ENCODE results near the gene LRCH3. TPM values are rescaled to one million over a fixed set of nuclear protein-coding genes. Genes with fewer than 3 reads are reported as not detected.

LRCH3 gene
- total RNA-seq, 2 experiments from 2014 or later: 43.6 to 77.5 TPM

- H3K27ac Mint-ChIP-seq: peak overlapping the region; percentile 78
- peak; percentile 53 for DNase-seq
- ChIA-PET CTCF (no interaction called here), POLR2A (no interaction called here)
- no peaks in the 10 kb centered on the region for H3K36me3 Mint-ChIP-seq (ENCODE audit: low read depth)
- H3K27me3 Mint-ChIP-seq: no peaks in the 10 kb centered on the region
- intact Hi-C loops (cut with DNase I, micrococcal nuclease): loop anchor here in 1 of 2 experiments (5.0 kb wide), 1 partner anchor 40 kb away; the partner anchor contains the start of gene LRCH3
- H3K9me3 Mint-ChIP-seq (ENCODE audit: low read depth): no peaks in the 10 kb centered on the region
- peaks cover 48% of the 10 kb centered on the region for H3K4me1 Mint-ChIP-seq
- ATAC-seq: peak; percentile 47
- peak overlapping the region; percentile 73 for H3K4me3 Mint-ChIP-seq
These were observed 38.9 kb upstream of the LRCH3 start for GRCh38 chr3:197752107-197752506.

- ATAC-seq (no peak), DNase-seq (no peak)
- H3K4me3 Mint-ChIP-seq: no peak overlapping the region
- no peaks in the 10 kb centered on the region for H3K9me3 Mint-ChIP-seq (ENCODE audit: low read depth)
- CTCF ChIA-PET: interaction anchor here (0.6 to 1.9 kb wide), 7 partner anchors 12 to 45 kb away, joined by 3 to 4 read pairs (median 3); partner anchors contain the start of gene LRCH3
- POLR2A ChIA-PET: no interaction called here
- peak overlapping the region; percentile 37 for H3K27ac Mint-ChIP-seq
- H3K27me3 Mint-ChIP-seq: no peaks in the 10 kb centered on the region
- H3K4me1 Mint-ChIP-seq: peaks cover 48% of the 10 kb centered on the region
- H3K36me3 Mint-ChIP-seq (ENCODE audit: low read depth): no peaks in the 10 kb centered on the region
- intact Hi-C loops (cut with DNase I, micrococcal nuclease): loop anchor here in 1 of 2 experiments (5.0 kb wide), 1 partner anchor 39 kb away; the partner anchor contains the start of gene LRCH3
These were observed 37.8 kb upstream of the LRCH3 start for GRCh38 chr3:197753263-197753662.

- Mint-ChIP-seq H3K36me3 (ENCODE audit: low read depth) (no peaks in the 10 kb centered on the region), H3K27me3 (no peaks in the 10 kb centered on the region), H3K4me3 (no peak overlapping the region), H3K4me1 (peaks cover 34% of the 10 kb centered on the region), H3K27ac (no peak overlapping the region), H3K9me3 (ENCODE audit: low read depth) (no peaks in the 10 kb centered on the region)
- ChIA-PET CTCF (no interaction called here), POLR2A (no interaction called here)
- no peak for DNase-seq
- intact Hi-C loops (cut with DNase I, micrococcal nuclease): no loop called here
- no peak for ATAC-seq
These were observed 34.4 kb upstream of the LRCH3 start for GRCh38 chr3:197756704-197757103.

- no peak for ATAC-seq
- CTCF ChIA-PET: no interaction called here
- POLR2A ChIA-PET: no interaction called here
- no peaks in the 10 kb centered on the region for H3K36me3 Mint-ChIP-seq (ENCODE audit: low read depth)
- no peak overlapping the region for H3K27ac Mint-ChIP-seq
- H3K4me1 Mint-ChIP-seq: peaks cover 19% of the 10 kb centered on the region
- no peaks in the 10 kb centered on the region for H3K27me3 Mint-ChIP-seq
- intact Hi-C loops (cut with DNase I, micrococcal nuclease): no loop called here
- DNase-seq: no peak
- H3K9me3 Mint-ChIP-seq (ENCODE audit: low read depth): no peaks in the 10 kb centered on the region
- no peak overlapping the region for H3K4me3 Mint-ChIP-seq
These were observed 32.5 kb upstream of the LRCH3 start for GRCh38 chr3:197758512-197758911.

- Mint-ChIP-seq H3K27me3 (no peaks in the 10 kb centered on the region), H3K27ac (no peak overlapping the region), H3K9me3 (ENCODE audit: low read depth) (no peaks in the 10 kb centered on the region), H3K4me3 (no peak overlapping the region), H3K4me1 (no peaks in the 10 kb centered on the region), H3K36me3 (ENCODE audit: low read depth) (peaks cover 5% of the 10 kb centered on the region)
- intact Hi-C loops (cut with DNase I, micrococcal nuclease): no loop called here
- no peak for ATAC-seq
- ChIA-PET CTCF (interaction anchor here (0.7 kb wide), 1 partner anchor 172 kb away, joined by 4 read pairs; no protein-coding TSS in a partner anchor), POLR2A (no interaction called here)
- DNase-seq: no peak
These were observed 29.3 kb upstream of the LRCH3 start for GRCh38 chr3:197761784-197762183.

GRCh38 chr3:197775317-197775716 lies 15.7 kb upstream of the LRCH3 start:
- POLR2A ChIA-PET: no interaction called here

GRCh38 chr3:197782230-197782629 lies 8.8 kb upstream of the LRCH3 start:
- DNase-seq: no peak
- Mint-ChIP-seq H3K9me3 (ENCODE audit: low read depth) (no peaks in the 10 kb centered on the region), H3K27ac (peak overlapping the region; percentile 2), H3K4me1 (peaks cover 7% of the 10 kb centered on the region), H3K4me3 (no peak overlapping the region), H3K27me3 (no peaks in the 10 kb centered on the region), H3K36me3 (ENCODE audit: low read depth) (peaks cover 21% of the 10 kb centered on the region)
- CTCF ChIA-PET: interaction anchor here (0.7 kb wide), 1 partner anchor 225 kb away, joined by 4 read pairs; no protein-coding TSS in a partner anchor
- no peak for ATAC-seq
- intact Hi-C loops (cut with DNase I, micrococcal nuclease): no loop called here
- POLR2A ChIA-PET: no interaction called here

More at GRCh38 chr3:197775317-197775716, 15.7 kb upstream of the LRCH3 start:
- Mint-ChIP-seq H3K4me1 (no peaks in the 10 kb centered on the region), H3K36me3 (ENCODE audit: low read depth) (peaks cover 34% of the 10 kb centered on the region), H3K9me3 (ENCODE audit: low read depth) (no peaks in the 10 kb centered on the region), H3K4me3 (no peak overlapping the region), H3K27ac (no peak overlapping the region), H3K27me3 (no peaks in the 10 kb centered on the region)
- DNase-seq: no peak
- CTCF ChIA-PET: no interaction called here
- intact Hi-C loops (cut with DNase I, micrococcal nuclease): no loop called here
- ATAC-seq: no peak

- ATAC-seq (no peak), DNase-seq (no peak)
- Mint-ChIP-seq H3K27ac (no peak overlapping the region), H3K4me1 (peaks cover 12% of the 10 kb centered on the region), H3K4me3 (no peak overlapping the region), H3K9me3 (ENCODE audit: low read depth) (no peaks in the 10 kb centered on the region), H3K27me3 (no peaks in the 10 kb centered on the region), H3K36me3 (ENCODE audit: low read depth) (peaks cover 15% of the 10 kb centered on the region)
- POLR2A ChIA-PET: no interaction called here
- CTCF ChIA-PET: interaction anchor here (0.9 to 2.0 kb wide), 4 partner anchors 12 to 596 kb away, joined by 3 to 8 read pairs (median 4); no protein-coding TSS in a partner anchor
- intact Hi-C loops (cut with DNase I, micrococcal nuclease): no loop called here
These were observed 7.0 kb upstream of the LRCH3 start for GRCh38 chr3:197784019-197784585.

- intact Hi-C loops (cut with DNase I, micrococcal nuclease): no loop called here
These were observed 3.6 kb upstream of the LRCH3 start for GRCh38 chr3:197787412-197787811.

GRCh38 chr3:197789309-197789708 lies 1.7 kb upstream of the LRCH3 start:
- ATAC-seq (no peak), DNase-seq (no peak)
- Mint-ChIP-seq H3K4me3 (no peak overlapping the region), H3K36me3 (ENCODE audit: low read depth) (peaks cover 2% of the 10 kb centered on the region), H3K27ac (no peak overlapping the region), H3K27me3 (no peaks in the 10 kb centered on the region), H3K4me1 (peaks cover 33% of the 10 kb centered on the region), H3K9me3 (ENCODE audit: low read depth) (no peaks in the 10 kb centered on the region)
- intact Hi-C loops (cut with DNase I, micrococcal nuclease): no loop called here
- POLR2A ChIA-PET: no interaction called here
- CTCF ChIA-PET: interaction anchor here (1.0 to 1.2 kb wide), 2 partner anchors 14 to 36 kb away, joined by 3 read pairs; no protein-coding TSS in a partner anchor

More at GRCh38 chr3:197787412-197787811, 3.6 kb upstream of the LRCH3 start:
- ChIA-PET POLR2A (no interaction called here), CTCF (interaction anchor here (1.1 kb wide), 1 partner anchor 14 kb away, joined by 3 read pairs; no protein-coding TSS in a partner anchor)
- no peaks in the 10 kb centered on the region for H3K27me3 Mint-ChIP-seq
- H3K9me3 Mint-ChIP-seq (ENCODE audit: low read depth): no peaks in the 10 kb centered on the region
- H3K4me1 Mint-ChIP-seq: peaks cover 23% of the 10 kb centered on the region
- no peak overlapping the region for H3K4me3 Mint-ChIP-seq
- peaks cover 3% of the 10 kb centered on the region for H3K36me3 Mint-ChIP-seq (ENCODE audit: low read depth)
- ATAC-seq (no peak), DNase-seq (no peak)
- H3K27ac Mint-ChIP-seq: peak overlapping the region; percentile 5

GRCh38 chr3:197790033-197790432 lies 1.0 kb upstream of the LRCH3 start:
- H3K36me3 Mint-ChIP-seq (ENCODE audit: low read depth): peaks cover 2% of the 10 kb centered on the region
- H3K4me3 Mint-ChIP-seq: peak overlapping the region; percentile 97
- no peaks in the 10 kb centered on the region for H3K9me3 Mint-ChIP-seq (ENCODE audit: low read depth)
- no peaks in the 10 kb centered on the region for H3K27me3 Mint-ChIP-seq
- intact Hi-C loops (cut with DNase I, micrococcal nuclease): loop anchor here (1.0 to 5.0 kb wide), 5 partner anchors 38 to 1078 kb away; partner anchors contain the start of genes CEP19 (in 1 of the 2) and PIGX (in 1 of the 2)
- H3K27ac Mint-ChIP-seq: peak overlapping the region; percentile 97
- peaks cover 38% of the 10 kb centered on the region for H3K4me1 Mint-ChIP-seq
- ChIA-PET POLR2A (interaction anchor here (1.4 kb wide), 1 partner anchor 78 kb away, joined by 4 read pairs; no protein-coding TSS in a partner anchor), CTCF (interaction anchor here (1.2 to 1.7 kb wide), 2 partner anchors 13 to 37 kb away, joined by 3 to 4 read pairs; no protein-coding TSS in a partner anchor)
- ATAC-seq (no peak), DNase-seq (no peak)
